SK-N-SH (cell line): ENCODE data around the gene SCNN1A. TPM values are rescaled to one million over a fixed set of nuclear protein-coding genes. Genes with fewer than 3 reads are reported as not detected.

ENCODE experiments used
- CTCF ChIA-PET: fragments of 300-600, 350-600 bp; formaldehyde crosslinking; extraction: SDS; loops from one replicate; lab custom pipeline; 2021; lab: Yijun Ruan, JAX
- POLR2A ChIA-PET: fragments of 350-600 bp; sonication (Branson Sonifier 250); formaldehyde crosslinking; extraction: SDS; loops from one replicate; lab custom pipeline; 2020; ENCODE audit warnings: antibody characterized with exemption, inconsistent platforms; lab: Yijun Ruan, JAX
- DNase-seq: peaks from one replicate; pipeline ENCODE4 v3.0.0; 2012
- H2AFZ ChIP-seq: fragments of 200-600 bp; sonication (generic); 2 replicates; pipeline ENCODE4 v1.8.1; 2016; ENCODE audit warnings: antibody characterized with exemption, mild to moderate bottlenecking, low read depth
- H3F3A ChIP-seq: fragments of 200-600 bp; sonication (generic); replicated peaks from 2 replicates; pipeline ENCODE3; 2016; ENCODE audit warnings: antibody characterized with exemption, mild to moderate bottlenecking; ENCODE audit not compliant: insufficient read depth
- H3K27ac ChIP-seq, 2 experiments: fragments of 200-500 bp in 1 of 2; fragments of 200-600 bp in 1 of 2; sonication (Bioruptor generic) in 1 of 2; sonication (generic), shearing (Covaris generic) in 1 of 2; 2 replicates each; pipeline versions ENCODE4 v1.5.1 to v1.6.1; 2014 to 2016; ENCODE audit warnings: low read depth in 2 of 2, inconsistent platforms in 1 of 2, low read length in 1 of 2, mild to moderate bottlenecking in 1 of 2, mixed read lengths in 1 of 2
- H3K27me3 ChIP-seq: fragments of 200-600 bp; sonication (generic), shearing (Covaris generic); 2 replicates; pipeline ENCODE4 v1.6.1; 2016; ENCODE audit warnings: mixed run types; ENCODE audit not compliant: insufficient read depth
- H3K36me3 ChIP-seq, 2 experiments: fragments of 200-500 bp in 1 of 2; fragments of 200-600 bp in 1 of 2; sonication (Bioruptor generic) in 1 of 2; sonication (generic) in 1 of 2; replicated peaks in 1 of 2; 2 replicates each; pipeline versions ENCODE3 to v1.5.1; 2014 to 2016; ENCODE audit warnings: low read length in 1 of 2, mild to moderate bottlenecking in 1 of 2; ENCODE audit not compliant: insufficient read depth in 2 of 2, control insufficient read depth in 1 of 2
- H3K4me1 ChIP-seq, 2 experiments: fragments of 200-500 bp in 1 of 2; fragments of 200-600 bp in 1 of 2; sonication (Bioruptor generic) in 1 of 2; sonication (generic), shearing (Covaris generic) in 1 of 2; 2 replicates each; pipeline versions ENCODE4 v1.5.1 to v1.6.1; 2014 to 2016; ENCODE audit warnings: low read depth in 1 of 2, low read length in 1 of 2, mixed run types in 1 of 2; ENCODE audit not compliant: insufficient read depth in 2 of 2, control insufficient read depth in 1 of 2
- H3K4me2 ChIP-seq: fragments of 200-600 bp; sonication (generic), shearing (Covaris generic); 2 replicates; pipeline ENCODE4 v1.6.1; 2017; ENCODE audit warnings: mixed run types
- H3K4me3 ChIP-seq, 2 experiments: fragments of 200-500 bp in 1 of 2; fragments of 200-600 bp in 1 of 2; sonication (Bioruptor generic) in 1 of 2; sonication (generic), shearing (Covaris generic) in 1 of 2; 2 replicates each; pipeline versions ENCODE4 v1.5.1 to v1.8.1; 2014 to 2016; ENCODE audit warnings: low read depth in 2 of 2, inconsistent platforms in 1 of 2, low read length in 1 of 2, mild to moderate bottlenecking in 1 of 2, mixed read lengths in 1 of 2, moderate library complexity in 1 of 2
- H3K79me2 ChIP-seq: fragments of 200-600 bp; sonication (generic); 2 replicates; pipeline ENCODE4 v1.8.1; 2017; ENCODE audit warnings: mild to moderate bottlenecking; ENCODE audit not compliant: insufficient read depth
- H3K9ac ChIP-seq: fragments of 200-600 bp; sonication (generic); 2 replicates; pipeline ENCODE4 v1.6.1; 2017; ENCODE audit warnings: mixed run types
- H3K9me2 ChIP-seq: fragments of 200-600 bp; sonication (generic); 2 replicates; pipeline ENCODE4 v1.6.1; 2017; ENCODE audit warnings: mixed run types
- H3K9me3 ChIP-seq: fragments of 200-600 bp; sonication (generic); 2 replicates; pipeline ENCODE4 v1.6.1; 2017; ENCODE audit warnings: mixed run types, mild to moderate bottlenecking, moderate library complexity
- H4K20me1 ChIP-seq: fragments of 200-600 bp; sonication (generic); 2 replicates; pipeline ENCODE4 v1.6.1; 2017; ENCODE audit warnings: mild to moderate bottlenecking, mixed run types; ENCODE audit not compliant: insufficient read depth
- CHD2 ChIP-seq: fragments of 150-350 bp; IDR thresholded peaks from 2 replicates; pipeline ENCODE4 v1.6.1; 2018; ENCODE audit warnings: low read length; ENCODE audit not compliant: partially characterized antibody
- ELF1 ChIP-seq: IDR thresholded peaks from 2 replicates; pipeline ENCODE4 v1.4.0; 2012
- FOSL2 ChIP-seq: IDR thresholded peaks from 2 replicates; pipeline ENCODE4 v1.4.0; 2012; ENCODE audit warnings: low read depth, mild to moderate bottlenecking, moderate library complexity, borderline replicate concordance
- FOXJ3 ChIP-seq: sonication (generic); formaldehyde crosslinking; IDR thresholded peaks from 2 replicates; pipeline ENCODE4 v1.5.1; 2020; ENCODE audit warnings: mild to moderate bottlenecking, missing genetic modification reagents
- GATA2 ChIP-seq: sonication (generic); formaldehyde crosslinking; IDR thresholded peaks from 2 replicates; pipeline ENCODE4 v1.5.0; 2020; ENCODE audit warnings: mild to moderate bottlenecking, missing genetic modification reagents
- IRF3 ChIP-seq: fragments of 150-350 bp; IDR thresholded peaks from 2 replicates; pipeline ENCODE4 v1.6.1; 2016; ENCODE audit warnings: mild to moderate bottlenecking, low read depth, low read length
- JUND ChIP-seq: IDR thresholded peaks from 2 replicates; pipeline ENCODE4 v1.4.0; 2012
- NFIC ChIP-seq: IDR thresholded peaks from 2 replicates; pipeline ENCODE4 v1.4.0; 2012; ENCODE audit warnings: borderline replicate concordance
- POLR2AphosphoS5 ChIP-seq: IDR thresholded peaks from 2 replicates; pipeline ENCODE4 v1.6.1; 2012; ENCODE audit warnings: low read depth, low read length
- RAD21 ChIP-seq: IDR thresholded peaks from 2 replicates; pipeline ENCODE4 v1.6.1; 2012; ENCODE audit warnings: mild to moderate bottlenecking, low read length
- REST ChIP-seq: IDR thresholded peaks from 2 replicates; pipeline ENCODE4 v1.6.1; 2012; ENCODE audit warnings: mild to moderate bottlenecking, low read depth, low read length, moderate library complexity
- RFX5 ChIP-seq: IDR thresholded peaks from 2 replicates; pipeline ENCODE4 v1.6.1; 2012; ENCODE audit warnings: mild to moderate bottlenecking, improper control_type of control experiment, low read length
- RXRA ChIP-seq: IDR thresholded peaks from 2 replicates; pipeline ENCODE4 v1.4.0; 2012; ENCODE audit warnings: low read depth, mild to moderate bottlenecking, borderline replicate concordance
- SIN3A ChIP-seq: IDR thresholded peaks from 2 replicates; pipeline ENCODE4 v1.6.1; 2012; ENCODE audit warnings: low read depth, mild to moderate bottlenecking, low read length, moderate library complexity, borderline replicate concordance
- SMC3 ChIP-seq: IDR thresholded peaks from 2 replicates; pipeline ENCODE4 v1.6.1; 2012; ENCODE audit warnings: low read depth, low read length, improper control_type of control experiment
- TAF1 ChIP-seq: IDR thresholded peaks from 2 replicates; pipeline ENCODE4 v1.6.1; 2012; ENCODE audit warnings: low read depth, mild to moderate bottlenecking, low read length, moderate library complexity, borderline replicate concordance
- ZBTB33 ChIP-seq: IDR thresholded peaks from 2 replicates; pipeline ENCODE4 v1.4.0; 2012; ENCODE audit warnings: low read depth, borderline replicate concordance
- WGBS: methylation state at CpG from one replicate; pipeline ENCODE4 v1.1.6; 2017; ENCODE audit warnings: low lambda C conversion rate; 5-methylcytosine and 5-hydroxymethylcytosine counted together
- polyA plus RNA-seq, 3 experiments: library from polyadenylated mRNA; depleted of rRNA; stranded (reverse); fragments of >200 nt; gene quantifications; 2 replicates each; pipeline ENCODE4 v1.2.3, GENCODE V29; 2012

SCNN1A gene
- polyA plus RNA-seq, 1 of the 3 experiments (the other 2 are of a cell fraction), result 1.6 TPM

- CTCF ChIA-PET, result interaction anchor here (1.2 to 2.6 kb wide), 3 partner anchors 12 to 127 kb away, joined by 3 to 9 read pairs (median 4); no protein-coding TSS in a partner anchor
- 68% methylated on average over 12 of the region's 12 CpGs for WGBS
- H3K9me3 ChIP-seq, result no peaks in the 10 kb centered on the region
- no peak overlapping the region for H3K9ac ChIP-seq
- H3K27me3 ChIP-seq, result no peaks in the 10 kb centered on the region
- H3K79me2 ChIP-seq, result peaks cover 84% of the 10 kb centered on the region
- H3K9me2 ChIP-seq, result no peaks in the 10 kb centered on the region
- no peak for DNase-seq
- peak overlapping the region; percentile 96 to 100 for H3K27ac ChIP-seq
- H2AFZ ChIP-seq, result no peak overlapping the region
- peaks cover 9% of the 10 kb centered on the region; the same call in 1 of the 2 replicates for H4K20me1 ChIP-seq
- H3K36me3 ChIP-seq, result peaks cover 8 to 10% of the 10 kb centered on the region in 2 experiments
- peaks cover 45% of the 10 kb centered on the region for H3F3A ChIP-seq
- peaks cover 57 to 66% of the 10 kb centered on the region in 2 experiments for H3K4me1 ChIP-seq
- H3K4me2 ChIP-seq, result peak overlapping the region; percentile 88; the same call in 1 of the 2 replicates
- 0 out of 4 replicates have a peak overlapping the region, but pooled peaks of 1 of the 2 experiments have one; percentile 10 for H3K4me3 ChIP-seq
- POLR2A ChIA-PET, result no interaction called here
- TF ChIP-seq RXRA, result no peak
- no peak for TF ChIP-seq NFIC
- TF ChIP-seq FOSL2, result no peak
- no peak for TF ChIP-seq RAD21
- TF ChIP-seq RFX5, result no peak
- no peak for TF ChIP-seq ELF1
- no peak for TF ChIP-seq POLR2AphosphoS5
These were observed 37.4 kb downstream of the SCNN1A start for GRCh38 chr12:6337958-6338433.

- Histone ChIP-seq H3K79me2 (peaks cover 78% of the 10 kb centered on the region), H3K36me3 (peaks cover 15 to 16% of the 10 kb centered on the region in 2 experiments), H3K9ac (peak overlapping the region; percentile 83), H3K9me3 (no peaks in the 10 kb centered on the region), H4K20me1 (peaks cover 12% of the 10 kb centered on the region; the same call in 1 of the 2 replicates), H3K4me3 (peak overlapping the region; percentile 31 to 57; a peak in 3 of 4 replicates), H3K27me3 (no peaks in the 10 kb centered on the region), H3K4me2 (peak overlapping the region; percentile 88)
- ChIA-PET POLR2A (interaction anchor here (1.0 to 1.4 kb wide), 2 partner anchors 133 to 197 kb away, joined by 4 to 7 read pairs; partner anchors contain the start of genes GAPDH and VAMP1), CTCF (interaction anchor here (1.2 to 2.6 kb wide), 4 partner anchors 11 to 349 kb away, joined by 4 to 9 read pairs (median 4); no protein-coding TSS in a partner anchor)
- 53% methylated on average over 11 of the region's 15 CpGs for WGBS
- DNase-seq, result no peak
- TF ChIP-seq ZBTB33 (no peak), REST (no peak), SIN3A (no peak), ELF1 (no peak), POLR2AphosphoS5 (no peak), CHD2 (no peak), FOXJ3 (CRISPR knock-in tag) (no peak), IRF3 (no peak), RAD21 (no peak), NFIC (no peak), JUND (no peak), SMC3 (no peak), TAF1 (no peak), GATA2 (CRISPR knock-in tag) (no peak)
- TF ChIP-seq, all 33 proteins: peak for 0
- H3K27ac ChIP-seq, result peak overlapping the region; percentile 96 to 100
- H3F3A ChIP-seq, result peaks cover 51% of the 10 kb centered on the region
- H3K9me2 ChIP-seq, result no peaks in the 10 kb centered on the region
- peaks cover 54 to 68% of the 10 kb centered on the region in 2 experiments for H3K4me1 ChIP-seq
- no peak overlapping the region for H2AFZ ChIP-seq
These were observed 38.2 kb downstream of the SCNN1A start for GRCh38 chr12:6336889-6337853.
